HG02870 (cell line): ENCODE data around the gene ARHGAP26.

Experiments used
- ATAC-seq: cut with Tn5 transposase; IDR thresholded peaks from one replicate; pipeline ENCODE4 v1.9.1; 2021; ENCODE audit warnings: mild to moderate bottlenecking, moderate library complexity; ENCODE audit not compliant: unreplicated experiment

The ARHGAP26 gene

GRCh38 chr5:143151056-143151700, 381.0 kb downstream of the ARHGAP26 start:
- ATAC-seq, result no peak

GRCh38 chr5:143152445-143152844, 382.3 kb downstream of the ARHGAP26 start:
- ATAC-seq, result no peak

GRCh38 chr5:143153332-143154119, 383.3 kb downstream of the ARHGAP26 start:
- ATAC-seq, result no peak

- ATAC-seq, result no peak
Observed at GRCh38 chr5:143154510-143155370, 384.6 kb downstream of the ARHGAP26 start.

GRCh38 chr5:143155455-143155854, 385.3 kb downstream of the ARHGAP26 start:
- no peak for ATAC-seq

GRCh38 chr5:143156086-143156485, 385.9 kb downstream of the ARHGAP26 start:
- no peak for ATAC-seq

- ATAC-seq, result no peak
Observed at GRCh38 chr5:143156572-143156971, 386.4 kb downstream of the ARHGAP26 start.

GRCh38 chr5:143159031-143159430, 388.9 kb downstream of the ARHGAP26 start:
- no peak for ATAC-seq

GRCh38 chr5:143161885-143162540, 391.8 kb downstream of the ARHGAP26 start:
- ATAC-seq, result no peak

GRCh38 chr5:143162810-143163209, 392.6 kb downstream of the ARHGAP26 start:
- ATAC-seq, result no peak

- no peak for ATAC-seq
Observed at GRCh38 chr5:143164557-143164956, 394.4 kb downstream of the ARHGAP26 start.

GRCh38 chr5:143165049-143165880, 395.1 kb downstream of the ARHGAP26 start:
- no peak for ATAC-seq

- ATAC-seq, result no peak
Observed at GRCh38 chr5:143166090-143166489, 395.9 kb downstream of the ARHGAP26 start.

- no peak for ATAC-seq
Observed at GRCh38 chr5:143166661-143167420, 396.7 kb downstream of the ARHGAP26 start.

- no peak for ATAC-seq
Observed at GRCh38 chr5:143168171-143168741, 398.1 kb downstream of the ARHGAP26 start.

- no peak for ATAC-seq
Observed at GRCh38 chr5:143168921-143169810, 399.0 kb downstream of the ARHGAP26 start.

GRCh38 chr5:143170104-143170503, 399.9 kb downstream of the ARHGAP26 start:
- ATAC-seq, result no peak

GRCh38 chr5:143170977-143171376, 400.8 kb downstream of the ARHGAP26 start:
- no peak for ATAC-seq
